GM21619 (cell line): ENCODE results near the gene LTBP4.
"Not testable (repeated sequence)": the region's sequence is repeated elsewhere in the genome, so short reads cannot be mapped to it uniquely, and the experiment has no call there.

ENCODE experiments used
- ATAC-seq: cut with Tn5 transposase; IDR thresholded peaks from one replicate; pipeline ENCODE4 v1.9.1; 2021; ENCODE audit not compliant: unreplicated experiment

LTBP4 gene

GRCh38 chr19:40624369-40625153 lies 23.4 kb downstream of the LTBP4 start:
- not testable (repeated sequence) for ATAC-seq

DNA sequence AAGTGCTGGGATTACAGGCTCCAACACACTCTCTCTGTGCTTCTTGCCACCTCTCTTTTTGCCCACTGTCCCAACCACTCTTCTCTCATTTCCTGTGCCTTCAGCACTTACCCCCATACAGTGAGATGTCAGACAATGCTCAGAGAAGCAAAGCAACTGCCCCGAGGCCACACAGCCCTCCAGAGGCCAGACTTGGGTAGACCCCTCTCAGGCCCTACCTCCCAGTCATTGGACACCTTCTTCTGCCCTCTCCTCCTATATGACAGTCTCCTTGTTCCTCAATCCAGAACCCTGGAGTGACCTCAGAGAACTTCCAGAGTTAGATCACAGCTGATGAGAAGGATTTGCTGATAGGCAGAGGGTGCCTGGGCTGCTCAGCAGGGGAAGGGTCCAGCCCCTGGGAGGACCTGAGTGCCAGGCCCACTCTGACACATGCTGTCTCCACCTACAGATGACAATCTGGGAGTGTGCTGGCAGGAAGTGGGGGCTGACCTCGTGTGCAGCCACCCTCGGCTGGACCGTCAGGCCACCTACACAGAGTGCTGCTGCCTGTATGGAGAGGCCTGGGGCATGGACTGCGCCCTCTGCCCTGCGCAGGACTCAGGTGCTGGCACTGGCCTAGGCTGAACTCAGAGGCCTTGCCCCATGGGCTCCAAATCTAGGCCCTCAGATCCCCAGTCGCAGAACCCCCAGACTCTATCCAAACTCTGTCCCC lies 24.4 kb downstream of the LTBP4 start:
- ATAC-seq: no peak

DNA sequence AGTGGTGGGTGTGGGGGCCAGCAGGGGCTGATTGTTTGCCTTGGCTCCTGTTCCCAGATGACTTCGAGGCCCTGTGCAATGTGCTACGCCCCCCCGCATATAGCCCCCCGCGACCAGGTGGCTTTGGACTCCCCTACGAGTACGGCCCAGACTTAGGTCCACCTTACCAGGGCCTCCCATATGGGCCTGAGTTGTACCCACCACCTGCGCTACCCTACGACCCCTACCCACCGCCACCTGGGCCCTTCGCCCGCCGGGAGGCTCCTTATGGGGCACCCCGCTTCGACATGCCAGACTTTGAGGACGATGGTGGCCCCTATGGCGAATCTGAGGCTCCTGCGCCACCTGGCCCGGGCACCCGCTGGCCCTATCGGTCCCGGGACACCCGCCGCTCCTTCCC lies 25.7 kb downstream of the LTBP4 start:
- no peak for ATAC-seq

GRCh38 chr19:40627486-40628279 lies 26.5 kb downstream of the LTBP4 start:
- no peak for ATAC-seq

DNA sequence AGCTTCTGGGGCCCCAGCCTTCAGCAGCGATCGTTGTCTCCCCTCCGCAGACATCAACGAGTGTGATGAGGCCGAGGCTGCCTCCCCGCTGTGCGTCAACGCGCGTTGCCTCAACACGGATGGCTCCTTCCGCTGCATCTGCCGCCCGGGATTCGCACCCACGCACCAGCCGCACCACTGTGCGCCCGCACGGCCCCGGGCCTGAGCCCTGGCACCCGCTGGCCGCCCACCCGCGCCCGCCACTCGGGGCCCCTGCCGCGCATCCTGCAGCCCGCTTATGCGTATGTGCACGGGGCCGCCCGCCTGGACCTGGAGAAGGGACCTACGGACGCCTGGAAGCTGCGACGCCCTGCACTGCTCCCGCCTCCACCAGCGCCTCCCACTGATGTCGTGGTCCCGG lies 28.2 kb downstream of the LTBP4 start:
- no peak for ATAC-seq

DNA sequence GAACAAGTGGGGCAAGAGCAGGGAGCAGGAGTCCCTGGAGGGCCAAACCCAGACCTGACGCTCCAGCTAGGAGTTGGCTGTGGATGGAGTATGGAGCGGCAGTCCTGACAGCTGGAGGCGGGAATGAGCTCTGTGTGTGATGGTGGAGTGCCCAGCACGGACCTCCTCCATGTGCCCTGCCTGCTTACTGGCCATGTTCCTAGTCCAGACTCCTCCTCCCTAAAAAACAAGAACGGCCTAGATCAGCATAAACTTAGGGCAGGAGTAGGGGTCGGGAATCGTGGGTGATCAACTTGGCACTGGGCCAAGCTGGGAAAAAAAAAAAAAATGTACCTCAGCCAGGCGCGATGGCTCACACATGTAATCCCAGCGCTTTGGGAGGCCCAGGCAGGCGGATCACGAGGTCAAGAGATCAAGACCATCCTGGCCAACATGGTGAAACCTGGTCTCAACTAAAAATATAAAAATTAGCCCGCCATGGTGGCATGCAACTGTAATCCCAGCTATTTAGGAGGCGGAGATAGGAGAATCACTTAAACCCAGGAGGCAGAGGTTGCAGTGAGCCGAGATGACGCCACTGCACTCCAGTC lies 29.5 kb downstream of the LTBP4 start:
- no peak for ATAC-seq

- ATAC-seq: no peak
These were observed 31.3 kb downstream of the LTBP4 start for GRCh38 chr19:40632311-40633036.

- no peak for ATAC-seq
These were observed 32.0 kb downstream of the LTBP4 start for GRCh38 chr19:40633207-40633606.

- no peak for ATAC-seq
These were observed 37.2 kb downstream of the LTBP4 start for GRCh38 chr19:40638327-40638726.

- ATAC-seq: no peak
These were observed 38.4 kb downstream of the LTBP4 start for GRCh38 chr19:40639638-40639982.

DNA sequence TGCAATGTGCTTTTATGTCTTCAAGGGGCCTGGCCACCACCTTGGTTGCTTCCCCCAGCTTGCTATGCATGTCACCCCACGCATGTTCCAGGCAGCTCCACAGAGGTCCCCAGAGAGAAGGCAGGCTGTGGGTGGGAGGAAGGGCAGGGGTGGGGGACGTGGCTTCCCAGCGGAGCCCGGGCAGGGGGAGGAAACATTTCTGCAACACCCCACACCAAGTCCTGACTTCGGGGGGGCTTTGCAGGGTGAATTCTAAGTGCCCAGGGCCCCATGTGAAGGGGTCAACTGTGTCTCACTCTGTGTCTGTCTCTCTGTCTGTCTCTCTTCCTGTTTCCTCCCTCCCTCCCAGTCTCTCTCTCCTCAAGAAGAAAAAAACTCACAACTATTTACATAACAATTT lies 39.6 kb downstream of the LTBP4 start:
- ATAC-seq: no peak

DNA sequence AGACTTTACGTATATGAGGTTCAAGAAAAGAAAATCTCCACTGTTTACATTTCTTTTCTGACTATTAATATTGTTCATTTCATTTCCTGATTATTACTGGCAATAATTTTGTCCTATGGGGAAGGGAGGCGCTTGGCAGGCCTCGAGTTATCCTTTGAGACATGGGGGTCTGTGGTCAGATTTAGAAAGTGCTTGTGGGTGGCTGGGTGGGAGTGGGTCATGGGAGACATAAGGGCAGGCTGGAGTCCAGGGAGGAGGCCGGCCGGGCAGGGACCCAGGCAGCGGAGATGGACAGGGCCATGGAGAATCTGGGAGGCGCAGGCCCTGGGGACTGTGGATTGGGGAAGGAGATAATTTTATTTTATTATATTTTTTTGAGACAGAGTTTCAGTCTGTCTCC lies 40.1 kb downstream of the LTBP4 start:
- ATAC-seq: no peak

GRCh38 chr19:40642051-40642706 lies 41.0 kb downstream of the LTBP4 start:
- no peak for ATAC-seq

- ATAC-seq: no peak
These were observed 41.7 kb downstream of the LTBP4 start for GRCh38 chr19:40642757-40643305.

DNA sequence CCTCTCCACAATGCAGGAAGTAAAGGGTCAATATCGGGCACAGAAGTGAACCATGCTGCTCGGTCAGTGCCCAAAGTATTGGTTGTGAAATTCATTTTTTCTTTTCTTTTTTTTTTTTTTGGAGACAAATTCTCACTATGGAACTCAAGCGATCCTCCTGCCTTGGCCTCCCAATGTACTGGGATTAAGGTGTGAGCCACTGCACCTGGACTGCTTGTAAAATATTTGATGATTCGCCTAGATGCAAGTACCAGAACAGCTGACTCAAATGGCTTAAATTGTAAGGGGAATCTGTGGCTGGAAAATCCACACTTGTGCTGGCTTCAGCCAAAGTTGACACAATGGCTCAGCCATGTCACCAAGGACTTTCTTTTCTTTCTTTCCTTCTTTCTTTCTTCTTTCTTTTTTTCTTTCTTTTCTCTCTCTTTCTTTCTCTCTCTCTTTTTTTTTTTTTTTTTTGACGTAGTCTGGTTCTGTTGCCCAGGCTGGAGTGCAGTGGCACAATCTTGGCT lies 45.6 kb downstream of the LTBP4 start:
- ATAC-seq: no peak

GRCh38 chr19:40649903-40650675 lies 48.9 kb downstream of the LTBP4 start:
- not testable (repeated sequence) for ATAC-seq

GRCh38 chr19:40650749-40651305 lies 49.7 kb downstream of the LTBP4 start:
- ATAC-seq: no peak

DNA sequence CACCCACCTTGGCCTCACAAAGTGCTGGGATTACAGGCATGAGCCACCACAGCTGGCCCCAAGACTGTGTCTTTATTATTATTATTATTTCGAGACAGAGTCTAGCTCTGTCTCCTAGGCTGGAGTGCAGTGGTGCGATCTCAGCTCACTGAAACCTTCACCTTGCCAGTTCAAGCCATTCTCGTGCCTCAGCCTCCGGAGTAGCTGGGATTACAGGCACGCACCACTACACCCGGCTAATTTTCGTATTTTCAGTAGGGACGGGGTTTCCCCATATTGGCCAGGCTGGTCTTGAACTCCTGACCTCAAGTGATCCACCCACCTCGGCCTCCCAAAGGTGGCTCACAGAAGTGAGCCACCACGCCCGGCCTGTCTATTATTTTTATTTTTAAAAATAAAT lies 51.1 kb downstream of the LTBP4 start:
- ATAC-seq: not testable (repeated sequence)

DNA sequence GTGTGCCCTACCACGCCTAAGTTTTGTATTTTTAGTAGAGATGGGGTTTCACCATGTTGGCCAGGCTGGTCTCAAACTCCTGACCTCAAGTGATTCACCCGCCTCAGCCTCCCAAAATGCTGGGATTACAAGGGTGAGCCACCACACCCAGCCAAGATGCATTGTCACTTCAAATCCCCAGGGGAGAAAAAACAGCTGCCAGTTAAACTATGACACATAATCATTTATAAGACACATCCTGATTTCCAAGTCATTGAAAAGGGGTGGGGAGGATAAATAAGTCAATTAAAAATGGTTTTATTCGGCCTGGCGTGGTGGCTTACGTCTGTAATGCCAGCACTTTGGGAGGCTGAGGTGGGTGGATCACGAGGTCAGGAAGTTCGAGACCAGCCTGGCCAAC lies 54.5 kb downstream of the LTBP4 start:
- not testable (repeated sequence) for ATAC-seq
